Muscle layer of duodenum (tissue), 2 donors: ENCODE measurements around the gene ALDH3A2.
"Not testable (repeated sequence)": the region's sequence is repeated elsewhere in the genome, so short reads cannot be mapped to it uniquely, and the experiment has no call there.

Experiments used
- H3K27ac ChIP-seq: one replicate; pipeline ENCODE4 v1.7.0; 2013; ENCODE audit warnings: mild to moderate bottlenecking, low read length
- H3K27me3 ChIP-seq: one replicate; pipeline ENCODE4 v1.7.0; 2013; ENCODE audit warnings: low read depth, mild to moderate bottlenecking, control low read depth, low read length
- H3K36me3 ChIP-seq, 2 donors: one replicate each; pipeline ENCODE4 v1.7.0; 2013; ENCODE audit warnings: low read length in 2 of 2, control low read depth in 1 of 2, mild to moderate bottlenecking in 1 of 2; ENCODE audit not compliant: insufficient read depth in 2 of 2, control insufficient read depth in 1 of 2
- H3K4me1 ChIP-seq, 2 donors: one replicate each; pipeline ENCODE4 v1.7.0; 2013; ENCODE audit warnings: low read length in 2 of 2, mild to moderate bottlenecking in 2 of 2, control low read depth in 1 of 2, moderate library complexity in 1 of 2; ENCODE audit not compliant: insufficient read depth in 2 of 2, control insufficient read depth in 1 of 2
- H3K4me3 ChIP-seq, 2 donors: one replicate each; pipeline ENCODE4 v1.7.0; 2013; ENCODE audit warnings: low read length in 2 of 2, low read depth in 1 of 2, mild to moderate bottlenecking in 1 of 2
- H3K9me3 ChIP-seq, 2 donors: one replicate each; pipeline ENCODE4 v1.7.0; 2013; ENCODE audit warnings: low read length in 2 of 2, control low read depth in 1 of 2, mild to moderate bottlenecking in 1 of 2; ENCODE audit not compliant: control insufficient read depth in 1 of 2
- donor health status: healthy.

Gene ALDH3A2

GRCh38 chr17:19664136-19664820 is 15.7 kb downstream of the ALDH3A2 start:
- no peak overlapping the region for H3K27ac ChIP-seq

GRCh38 chr17:19664821-19665181 is 16.2 kb downstream of the ALDH3A2 start:
- no peaks in the 10 kb centered on the region for H3K4me1 ChIP-seq
- H3K27ac ChIP-seq, result no peak overlapping the region
- no peak overlapping the region for H3K4me3 ChIP-seq
- H3K27me3 ChIP-seq, result no peaks in the 10 kb centered on the region
- H3K36me3 ChIP-seq, result peaks cover 37 to 42% of the 10 kb centered on the region in 2 donors
- H3K9me3 ChIP-seq, result no peaks in the 10 kb centered on the region

More at GRCh38 chr17:19664136-19664820, 15.7 kb downstream of the ALDH3A2 start:
- Histone ChIP-seq H3K36me3 (peaks cover 37 to 42% of the 10 kb centered on the region in 2 donors), H3K4me3 (no peak overlapping the region), H3K9me3 (no peaks in the 10 kb centered on the region), H3K4me1 (no peaks in the 10 kb centered on the region), H3K27me3 (no peaks in the 10 kb centered on the region)

DNA sequence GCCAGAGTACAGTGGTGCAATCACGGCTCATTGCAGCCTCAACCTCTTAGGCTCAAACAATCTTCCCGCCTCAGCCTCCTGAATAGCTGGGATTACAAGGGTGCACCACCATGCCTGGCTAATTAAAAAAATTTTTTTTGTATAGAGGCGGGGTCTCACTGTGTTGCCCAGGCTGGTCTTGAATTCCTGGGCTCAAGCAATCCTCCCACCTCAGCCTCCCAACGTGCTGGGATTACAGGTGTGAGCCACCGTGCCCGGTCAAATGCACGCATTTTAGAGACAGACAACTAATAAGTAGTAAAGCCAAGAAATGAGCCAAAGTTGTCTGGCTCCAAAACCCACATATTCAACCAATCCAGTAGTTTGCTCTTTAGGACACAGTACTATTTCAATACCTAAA is 21.1 kb downstream of the ALDH3A2 start:
- peaks cover 16 to 22% of the 10 kb centered on the region in 2 donors for H3K36me3 ChIP-seq
- not testable (repeated sequence) for H3K27ac ChIP-seq, H3K9me3 ChIP-seq

DNA sequence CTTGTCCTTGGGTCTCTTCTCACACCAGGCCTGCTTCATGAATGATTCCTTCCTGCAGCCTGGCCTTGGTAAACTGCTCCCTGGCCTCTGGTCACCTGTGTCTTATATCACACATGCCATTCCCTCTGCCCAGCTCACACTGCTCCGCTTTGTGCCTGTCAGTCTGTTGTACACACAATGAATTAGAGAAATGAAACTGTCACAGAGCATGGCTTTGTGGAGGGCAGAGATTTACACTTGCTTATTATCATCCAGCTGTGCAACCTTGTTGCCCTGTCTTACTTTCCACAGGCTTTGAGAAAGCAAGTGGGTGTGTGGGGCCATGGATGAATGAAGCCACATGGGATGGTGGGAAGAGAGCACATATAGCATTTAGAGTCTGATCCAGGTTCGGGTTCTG is 22.4 kb downstream of the ALDH3A2 start:
- Histone ChIP-seq H3K27me3 (no peaks in the 10 kb centered on the region), H3K4me1 (peaks cover 3 to 6% of the 10 kb centered on the region in 2 donors), H3K4me3 (no peak overlapping the region), H3K9me3 (no peaks in the 10 kb centered on the region), H3K36me3 (peaks cover 9 to 14% of the 10 kb centered on the region in 2 donors), H3K27ac (no peak overlapping the region)

More for the DNA sequence above, 21.1 kb downstream of the ALDH3A2 start:
- not testable (repeated sequence) for H3K27me3 ChIP-seq, H3K4me3 ChIP-seq, H3K4me1 ChIP-seq

DNA sequence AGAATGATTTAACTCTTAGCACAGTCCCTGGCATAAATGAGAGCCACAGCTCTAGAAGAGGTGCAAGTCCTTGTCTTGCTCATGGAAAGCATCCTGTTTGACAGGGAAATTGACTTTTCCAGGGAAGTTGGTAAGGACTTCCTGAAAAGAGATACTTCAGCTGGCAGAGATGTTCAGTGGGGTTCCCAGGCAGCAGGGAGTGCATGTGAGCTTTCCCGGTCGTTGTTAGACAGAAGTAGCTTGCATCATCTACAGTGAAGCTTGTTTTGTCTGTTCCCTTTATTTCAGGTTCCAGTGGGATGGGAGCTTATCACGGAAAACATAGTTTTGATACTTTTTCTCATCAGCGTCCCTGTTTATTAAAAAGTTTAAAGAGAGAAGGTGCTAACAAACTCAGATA is 22.9 kb downstream of the ALDH3A2 start:
- H3K27me3 ChIP-seq, result no peaks in the 10 kb centered on the region
- H3K36me3 ChIP-seq, result peaks cover 7 to 16% of the 10 kb centered on the region in 2 donors
- peaks cover 3 to 6% of the 10 kb centered on the region in 2 donors for H3K4me1 ChIP-seq
- H3K9me3 ChIP-seq, result no peaks in the 10 kb centered on the region
- H3K27ac ChIP-seq, result no peak overlapping the region
- H3K4me3 ChIP-seq, result no peak overlapping the region

DNA sequence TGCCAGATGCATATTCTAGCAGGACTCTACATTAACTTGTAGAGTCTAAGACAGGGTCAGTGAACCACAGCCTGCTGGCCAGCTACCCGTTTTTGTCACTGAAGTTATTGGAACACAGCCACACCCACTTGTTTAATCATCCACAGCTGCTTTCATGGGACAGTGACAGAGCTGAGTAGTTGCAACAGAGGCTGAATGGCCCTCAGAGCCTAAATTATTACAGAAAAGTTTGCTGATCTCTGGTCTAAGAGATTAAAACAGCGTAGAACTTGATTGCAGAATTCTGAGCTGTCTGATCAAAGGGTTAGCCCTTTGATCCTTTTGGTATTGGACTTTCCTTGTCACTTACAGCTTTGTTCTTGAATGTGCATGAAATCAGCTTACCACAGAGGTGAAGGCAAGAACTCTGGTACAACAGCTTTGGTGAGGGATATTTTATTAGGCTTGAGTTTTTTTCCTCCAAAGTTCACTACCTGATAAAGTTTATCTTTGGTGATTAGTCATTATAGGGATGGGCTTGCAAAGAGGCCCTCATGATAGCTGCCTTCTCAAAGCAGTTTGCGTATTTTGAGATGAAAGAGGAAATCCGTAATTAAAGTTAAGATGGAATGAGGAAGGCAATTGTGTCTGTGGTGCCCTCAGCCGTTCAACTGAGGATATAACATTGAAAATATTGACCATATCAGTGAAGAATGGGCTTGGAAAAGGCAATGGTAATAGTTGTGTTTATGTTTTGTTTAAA is 23.6 kb downstream of the ALDH3A2 start:
- H3K4me3 ChIP-seq, result no peak overlapping the region
- no peaks in the 10 kb centered on the region for H3K9me3 ChIP-seq
- peaks cover 3 to 6% of the 10 kb centered on the region in 2 donors for H3K4me1 ChIP-seq
- no peaks in the 10 kb centered on the region for H3K27me3 ChIP-seq
- H3K36me3 ChIP-seq, result peaks cover 15 to 23% of the 10 kb centered on the region in 2 donors
- H3K27ac ChIP-seq, result no peak overlapping the region

- H3K27ac ChIP-seq, result no peak overlapping the region
- H3K4me1 ChIP-seq, result peaks cover 3 to 6% of the 10 kb centered on the region in 2 donors
- no peak overlapping the region for H3K4me3 ChIP-seq
- no peaks in the 10 kb centered on the region for H3K27me3 ChIP-seq
- H3K36me3 ChIP-seq, result peaks cover 16 to 34% of the 10 kb centered on the region in 2 donors
- no peaks in the 10 kb centered on the region for H3K9me3 ChIP-seq
Measured at GRCh38 chr17:19673623-19674022, 25.1 kb downstream of the ALDH3A2 start.

DNA sequence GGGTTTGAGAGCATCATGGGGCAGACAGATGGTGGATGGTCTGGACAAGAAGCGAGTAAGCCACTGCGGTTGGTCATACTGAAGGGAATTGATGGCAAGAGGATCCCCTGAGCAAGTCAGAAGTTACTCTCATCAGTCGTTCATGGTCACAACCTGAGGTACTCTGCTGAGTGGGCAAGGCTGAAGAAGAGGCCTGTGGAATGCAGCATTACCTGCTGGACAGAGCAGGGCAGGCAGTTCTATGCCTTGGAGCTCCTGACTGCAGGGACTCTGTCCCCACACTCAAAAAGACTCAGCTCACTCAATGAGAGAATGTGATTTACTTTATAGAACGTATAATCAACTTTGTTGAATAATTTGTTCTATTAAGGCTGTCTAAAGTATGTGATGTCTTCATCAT is 28.3 kb downstream of the ALDH3A2 start:
- Histone ChIP-seq H3K36me3 (peaks cover 19 to 41% of the 10 kb centered on the region in 2 donors), H3K4me1 (peaks cover 0 to 3% of the 10 kb centered on the region in 2 donors), H3K27me3 (no peaks in the 10 kb centered on the region), H3K27ac (no peak overlapping the region), H3K9me3 (no peaks in the 10 kb centered on the region), H3K4me3 (no peak overlapping the region)

GRCh38 chr17:19677736-19678379 is 29.3 kb downstream of the ALDH3A2 start:
- Histone ChIP-seq H3K36me3 (peaks cover 19 to 35% of the 10 kb centered on the region in 2 donors), H3K27me3 (no peaks in the 10 kb centered on the region), H3K4me3 (no peak overlapping the region), H3K9me3 (no peaks in the 10 kb centered on the region), H3K4me1 (no peaks in the 10 kb centered on the region), H3K27ac (no peak overlapping the region)

GRCh38 chr17:19678581-19679453 is 30.3 kb downstream of the ALDH3A2 start:
- Histone ChIP-seq H3K27me3 (no peaks in the 10 kb centered on the region), H3K4me1 (no peaks in the 10 kb centered on the region), H3K36me3 (peaks cover 19 to 35% of the 10 kb centered on the region in 2 donors), H3K4me3 (no peak overlapping the region), H3K9me3 (no peaks in the 10 kb centered on the region), H3K27ac (no peak overlapping the region)

- Histone ChIP-seq H3K4me3 (no peak overlapping the region), H3K27ac (no peak overlapping the region), H3K4me1 (no peaks in the 10 kb centered on the region), H3K9me3 (no peaks in the 10 kb centered on the region), H3K27me3 (no peaks in the 10 kb centered on the region), H3K36me3 (peaks cover 3 to 13% of the 10 kb centered on the region in 2 donors)
Measured at GRCh38 chr17:19683117-19683516, 34.6 kb downstream of the ALDH3A2 start.
